Right lobe of liver (tissue), 6 donors: ENCODE results near the gene GSTM2. TPM values are rescaled to one million over a fixed set of nuclear protein-coding genes. Genes with fewer than 3 reads are reported as not detected.
"Not testable (repeated sequence)": the region's sequence is repeated elsewhere in the genome, so short reads cannot be mapped to it uniquely, and the experiment has no call there.

Experiments used
- ATAC-seq, 4 donors: fragments of 200-7000 bp; cut with Tn5 transposase; one replicate each; pipeline ENCODE4 v1.9.1; 2020; ENCODE audit warnings: mild to moderate bottlenecking in 4 of 4, moderate library complexity in 4 of 4
- DNase-seq, 3 donors: peaks; one replicate each; pipeline ENCODE4 v3.0.0-alpha.2; 2020
- H3K27ac ChIP-seq, 3 donors: fragments of 200-600 bp; one replicate each; pipeline ENCODE4 v1.8.0; 2022
- H3K27me3 ChIP-seq, 2 donors: fragments of 200-600 bp; one replicate each; pipeline ENCODE4 v1.8.0; 2022
- H3K36me3 ChIP-seq, 4 donors: fragments of 200-600 bp; sonication (generic) in 1 of 4; one replicate each; pipeline versions ENCODE4 v1.5.1 to v1.8.0; 2017 to 2022; ENCODE audit warnings: control low read depth in 1 of 4
- H3K4me1 ChIP-seq, 4 donors: fragments of 200-600 bp; sonication (generic) in 1 of 4; one replicate each; pipeline versions ENCODE4 v1.5.1 to v1.8.0; 2017 to 2022; ENCODE audit warnings: control low read depth in 1 of 4
- H3K4me3 ChIP-seq, 3 donors: fragments of 200-600 bp; one replicate each; pipeline ENCODE4 v1.8.0; 2022
- H3K9me3 ChIP-seq, 4 donors: fragments of 200-600 bp; sonication (generic) in 1 of 4; one replicate each; pipeline versions ENCODE4 v1.5.1 to v1.8.0; 2017 to 2022; ENCODE audit warnings: control low read depth in 1 of 4
- POLR2A ChIP-seq: fragments of 450-650 bp; IDR thresholded peaks from one replicate; pipeline ENCODE4 v1.6.1; 2017; ENCODE audit warnings: antibody characterized with exemption, mild to moderate bottlenecking
- WGBS: methylation state at CpG from one replicate; pipeline ENCODE4 v1.1.6; 2018; ENCODE audit warnings: low coverage, low lambda C conversion rate; ENCODE audit not compliant: insufficient coverage; ENCODE audit errors: missing lambda C conversion rate; 5-methylcytosine and 5-hydroxymethylcytosine counted together
- intact Hi-C, 2 donors: fragments of 100-400 bp; cut with DNase I; formaldehyde crosslinking; loops; one replicate each; pipeline versions ENCODE4 v1.11.2 to v1.14.1; 2022
- total RNA-seq, 6 experiments: library from RNA; depleted of rRNA in 2 of 6; stranded (reverse); fragments of >200 nt in 2 of 6; fragmentation: NEBNext Ultra II Directional in 3 of 6; extraction: Animal tissue kit (Norgen Biotek cat#: 25700) in 3 of 6; gene quantifications; one replicate each; pipeline versions ENCODE4 v1.1.0 to v1.2.4, GENCODE V29; 2016 to 2023
- TF ChIP-seq, protein P1 (sequence below), 4 donors: fragments of 200-600 bp in 3 of 4; fragments of 450-650 bp in 1 of 4; IDR thresholded peaks; one replicate each; pipeline versions ENCODE4 v1.5.1 to v1.8.0; 2016 to 2022; ENCODE audit warnings: antibody characterized with exemption in 4 of 4, mild to moderate bottlenecking in 2 of 4
- donor health status: DM: no; HTN: yes; CAD: no.
- donor health status: DM: no; HTN: no; CAD: no.
- donor health status: DM: no; HTN: no; CAD: no.
- donor health status: DM: no; HTN: yes; CAD: no.
- donor health status: DM: no; HTN: yes; CAD: no.

Gene GSTM2
- total RNA-seq, 6 experiments from 2014 or later, result 4.4 to 16.0 (median 12.7) TPM

DNA sequence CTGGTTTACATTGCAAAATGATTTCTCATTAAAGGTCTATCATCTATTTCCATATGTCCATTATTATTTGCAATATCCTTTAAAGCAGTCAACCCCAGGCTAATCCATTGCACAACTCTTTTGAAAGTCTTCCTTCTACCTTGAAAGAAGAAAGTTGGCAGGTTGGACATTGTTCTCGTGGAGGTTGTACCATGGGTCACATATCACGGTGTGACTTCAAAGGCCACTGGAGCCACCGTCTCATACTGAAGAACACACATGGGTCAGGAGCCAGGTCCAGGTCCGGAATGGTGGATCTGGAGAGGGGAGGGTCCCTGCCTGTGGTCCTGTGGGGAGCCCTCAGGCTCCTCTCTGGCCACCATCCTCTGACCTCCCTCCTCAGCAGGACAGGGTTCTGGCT lies 18.0 kb downstream of the GSTM2 start:
- intact Hi-C loops, result not testable (repeated sequence)

DNA sequence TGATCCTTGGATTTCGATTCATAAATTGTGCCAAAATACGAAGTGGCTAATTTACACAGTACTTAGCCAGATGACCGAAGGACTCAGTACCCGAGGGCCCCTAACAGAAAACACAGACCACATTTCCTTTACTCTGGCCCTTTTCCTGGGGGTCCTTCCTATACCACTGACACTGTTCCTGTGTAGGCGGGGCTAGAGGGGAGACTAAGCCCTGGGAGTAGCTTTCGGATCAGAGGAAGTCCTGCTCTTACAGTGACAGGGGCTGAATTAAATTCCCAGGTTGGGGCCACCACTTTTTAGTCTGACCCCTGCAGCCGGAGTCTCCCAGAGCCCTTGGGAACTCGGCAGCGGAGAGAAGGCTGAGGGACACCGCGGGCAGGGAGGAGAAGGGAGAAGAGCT lies 19.3 kb downstream of the GSTM2 start:
- H3K4me1 ChIP-seq, H3K36me3 ChIP-seq, intact Hi-C loops, DNase-seq, H3K9me3 ChIP-seq, H3K27me3 ChIP-seq: not testable (repeated sequence)
- ATAC-seq, result peak in 1 of 4 donors; percentile 8
- Histone ChIP-seq H3K4me3 (peak overlapping the region in 1 of 3 donors; percentile 62), H3K27ac (peak overlapping the region in 1 of 3 donors; percentile 77)
- WGBS, result 0% methylated on average over 2 of the region's 11 CpGs

More for the DNA sequence above, 18.0 kb downstream of the GSTM2 start:
- not testable (repeated sequence) for DNase-seq, H3K27ac ChIP-seq, H3K4me1 ChIP-seq, H3K4me3 ChIP-seq, H3K27me3 ChIP-seq, H3K9me3 ChIP-seq, H3K36me3 ChIP-seq
- 14% methylated on average over 1 of the region's 4 CpGs for WGBS
- peak in 1 of 4 donors; percentile 47 for ATAC-seq

DNA sequence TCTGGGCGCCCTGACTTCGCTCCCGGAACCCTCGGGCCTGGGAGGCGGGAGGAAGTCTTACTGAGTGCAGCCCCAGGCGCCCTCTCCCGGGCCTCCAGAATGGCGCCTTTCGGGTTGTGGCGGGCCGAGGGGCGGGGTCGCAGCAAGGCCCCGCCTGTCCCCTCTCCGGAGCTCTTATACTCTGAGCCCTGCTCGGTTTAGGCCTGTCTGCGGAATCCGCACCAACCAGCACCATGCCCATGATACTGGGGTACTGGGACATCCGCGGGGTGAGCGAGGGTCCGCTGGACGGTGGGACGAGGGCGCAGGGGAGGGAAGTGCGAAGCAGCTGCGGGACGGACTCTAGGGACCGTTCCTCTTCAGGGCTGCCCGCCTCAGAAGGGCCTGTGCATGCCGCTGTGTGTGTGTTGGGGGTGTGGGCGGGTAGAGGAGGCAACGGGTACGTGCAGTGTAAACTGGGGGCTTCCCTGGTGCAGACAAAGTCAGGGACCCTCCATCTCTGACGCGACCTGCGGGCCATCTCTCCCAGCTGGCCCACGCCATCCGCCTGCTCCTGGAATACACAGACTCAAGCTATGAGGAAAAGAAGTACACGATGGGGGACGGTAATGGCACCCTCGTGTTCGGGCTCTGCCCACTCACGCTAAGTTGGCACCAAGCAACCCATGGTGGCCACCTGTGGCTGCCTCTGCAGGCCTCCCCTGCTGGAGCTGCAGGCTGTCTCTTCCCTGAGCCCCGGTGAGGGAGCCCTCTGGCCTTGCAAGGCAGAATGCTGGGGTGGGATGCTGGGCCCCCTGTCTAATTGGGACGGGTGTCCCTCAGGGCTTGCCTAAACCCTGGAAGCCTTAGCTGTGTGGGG lies 20.0 kb downstream of the GSTM2 start, which contains the start of gene GSTM1:
Gene GSTM1, plus strand, starts transcription at position 177 of the 859 bp plus-strand sequence. Its CDS starts 57 bp downstream, at position 234.
- no peaks in the 10 kb centered on the region for H3K9me3 ChIP-seq
- peaks cover 0 to 4% (median 0%) of the 10 kb centered on the region in 4 donors for H3K4me1 ChIP-seq
- intact Hi-C loops, result no loop called here
- WGBS, result no CpG with 5 or more reads among the region's 46 CpGs
- peak in 1 of 3 donors; percentile 89 for DNase-seq
- peak; percentile 79 for TF ChIP-seq POLR2A
- TF ChIP-seq, protein P1, sequence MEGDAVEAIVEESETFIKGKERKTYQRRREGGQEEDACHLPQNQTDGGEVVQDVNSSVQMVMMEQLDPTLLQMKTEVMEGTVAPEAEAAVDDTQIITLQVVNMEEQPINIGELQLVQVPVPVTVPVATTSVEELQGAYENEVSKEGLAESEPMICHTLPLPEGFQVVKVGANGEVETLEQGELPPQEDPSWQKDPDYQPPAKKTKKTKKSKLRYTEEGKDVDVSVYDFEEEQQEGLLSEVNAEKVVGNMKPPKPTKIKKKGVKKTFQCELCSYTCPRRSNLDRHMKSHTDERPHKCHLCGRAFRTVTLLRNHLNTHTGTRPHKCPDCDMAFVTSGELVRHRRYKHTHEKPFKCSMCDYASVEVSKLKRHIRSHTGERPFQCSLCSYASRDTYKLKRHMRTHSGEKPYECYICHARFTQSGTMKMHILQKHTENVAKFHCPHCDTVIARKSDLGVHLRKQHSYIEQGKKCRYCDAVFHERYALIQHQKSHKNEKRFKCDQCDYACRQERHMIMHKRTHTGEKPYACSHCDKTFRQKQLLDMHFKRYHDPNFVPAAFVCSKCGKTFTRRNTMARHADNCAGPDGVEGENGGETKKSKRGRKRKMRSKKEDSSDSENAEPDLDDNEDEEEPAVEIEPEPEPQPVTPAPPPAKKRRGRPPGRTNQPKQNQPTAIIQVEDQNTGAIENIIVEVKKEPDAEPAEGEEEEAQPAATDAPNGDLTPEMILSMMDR (IDR thresholded peaks at IDR 0.05), result peak in 2 of 4 donors; percentile 10 to 56
- H3K27me3 ChIP-seq, result no peaks in the 10 kb centered on the region
- peak in 2 of 4 donors; percentile 84 to 86 for ATAC-seq
- H3K4me3 ChIP-seq, result peak within 1 kb of the TSS in 1 of 3 donors; percentile 62
- peak within 1 kb of the TSS in 1 of 3 donors; percentile 77 for H3K27ac ChIP-seq
- no peaks in the 10 kb centered on the region for H3K36me3 ChIP-seq

DNA sequence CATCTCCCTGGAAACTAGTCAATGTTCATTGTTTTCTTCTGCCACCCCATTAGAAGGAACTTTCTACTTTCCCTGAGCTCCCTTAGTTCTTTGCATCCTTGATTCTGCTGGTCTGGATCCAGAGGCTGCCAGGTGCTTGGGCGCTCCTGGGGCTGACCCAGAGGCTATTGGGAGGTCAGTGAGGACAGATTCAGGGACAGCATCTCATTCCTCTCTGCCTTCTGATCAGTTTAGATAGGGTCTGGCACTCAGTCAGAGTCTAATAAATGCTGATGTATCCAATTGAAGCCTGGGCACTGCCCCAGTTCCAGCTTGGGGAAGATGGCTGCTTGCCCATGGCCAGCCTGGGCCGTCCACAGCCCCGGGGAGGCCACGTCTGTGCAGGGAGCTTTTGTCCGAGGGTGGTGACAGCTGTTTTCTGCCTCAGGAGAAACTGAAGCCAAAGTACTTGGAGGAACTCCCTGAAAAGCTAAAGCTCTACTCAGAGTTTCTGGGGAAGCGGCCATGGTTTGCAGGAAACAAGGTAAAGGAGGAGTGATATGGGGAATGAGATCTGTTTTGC lies 22.1 kb downstream of the GSTM2 start:
- Histone ChIP-seq H3K27me3 (no peaks in the 10 kb centered on the region), H3K9me3 (no peaks in the 10 kb centered on the region), H3K4me1 (peaks cover 0 to 4% (median 0%) of the 10 kb centered on the region in 4 donors), H3K36me3 (no peaks in the 10 kb centered on the region), H3K4me3 (no peak overlapping the region), H3K27ac (no peak overlapping the region)
- intact Hi-C loops, result no loop called here
- ATAC-seq (peak in 2 of 4 donors; percentile 5 to 44), DNase-seq (peak in 1 of 3 donors; percentile 48)
- TF ChIP-seq POLR2A, result no peak
- TF ChIP-seq, protein P1 (IDR thresholded peaks at IDR 0.05), result no peak
- WGBS, result 30% methylated on average over 2 of the region's 6 CpGs

DNA sequence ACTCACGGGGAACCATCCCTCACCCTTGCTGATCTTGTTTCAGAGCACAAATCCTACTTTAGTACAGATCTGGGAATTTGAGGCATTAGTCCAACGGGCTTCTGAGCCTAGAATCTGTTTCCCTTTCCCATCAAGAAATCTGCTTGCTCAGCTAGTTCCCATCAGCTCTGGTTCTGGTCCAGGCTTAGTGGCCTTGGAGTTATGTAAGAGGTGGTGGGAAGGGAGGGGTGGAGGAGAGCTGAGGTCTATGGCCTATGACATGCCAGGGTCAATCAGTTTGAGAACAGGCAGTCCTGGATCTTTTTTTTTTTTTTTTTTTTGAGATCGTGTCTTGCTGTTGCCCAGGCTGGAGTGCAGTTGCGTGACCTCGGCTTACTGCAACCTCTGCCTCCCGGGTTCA lies 23.9 kb downstream of the GSTM2 start:
- intact Hi-C loops, result no loop called here
- DNase-seq (peak in 1 of 3 donors; percentile 46), ATAC-seq (peak in 2 of 4 donors; percentile 70 to 80)
- H3K27me3 ChIP-seq, result no peaks in the 10 kb centered on the region
- WGBS, result 12% methylated on average over 3 of the region's 6 CpGs
- TF ChIP-seq, protein P1 (IDR thresholded peaks at IDR 0.05), result no peak
- TF ChIP-seq POLR2A, result no peak
- H3K36me3 ChIP-seq, result no peaks in the 10 kb centered on the region
- H3K4me3 ChIP-seq, result no peak overlapping the region
- H3K4me1 ChIP-seq, result peaks cover 0 to 4% (median 0%) of the 10 kb centered on the region in 4 donors
- H3K27ac ChIP-seq, result no peak overlapping the region
- no peaks in the 10 kb centered on the region for H3K9me3 ChIP-seq

DNA sequence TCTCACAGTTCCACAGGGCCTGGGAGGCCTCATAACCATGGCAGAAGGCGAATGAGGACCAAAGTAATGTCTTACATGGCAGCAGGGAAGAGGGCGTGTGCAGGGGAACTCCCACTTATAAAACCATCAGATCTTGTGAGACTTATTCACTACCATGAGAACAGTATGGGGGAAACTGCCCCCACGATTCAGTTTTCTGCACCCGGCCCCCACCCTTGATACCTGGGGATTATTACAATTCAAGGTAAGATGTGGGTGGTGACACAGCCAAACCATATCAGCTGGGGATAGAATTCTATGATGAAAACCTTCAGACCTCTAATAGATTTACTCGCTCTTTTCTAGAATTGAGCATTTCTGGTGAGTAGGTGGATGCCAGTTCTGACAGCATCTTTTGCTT lies 26.5 kb downstream of the GSTM2 start:
- H3K4me3 ChIP-seq, intact Hi-C loops, DNase-seq, H3K27ac ChIP-seq, H3K27me3 ChIP-seq, H3K4me1 ChIP-seq, H3K36me3 ChIP-seq, ATAC-seq, H3K9me3 ChIP-seq: not testable (repeated sequence)
- WGBS, result 100% methylated on average over 2 of the region's 5 CpGs

DNA sequence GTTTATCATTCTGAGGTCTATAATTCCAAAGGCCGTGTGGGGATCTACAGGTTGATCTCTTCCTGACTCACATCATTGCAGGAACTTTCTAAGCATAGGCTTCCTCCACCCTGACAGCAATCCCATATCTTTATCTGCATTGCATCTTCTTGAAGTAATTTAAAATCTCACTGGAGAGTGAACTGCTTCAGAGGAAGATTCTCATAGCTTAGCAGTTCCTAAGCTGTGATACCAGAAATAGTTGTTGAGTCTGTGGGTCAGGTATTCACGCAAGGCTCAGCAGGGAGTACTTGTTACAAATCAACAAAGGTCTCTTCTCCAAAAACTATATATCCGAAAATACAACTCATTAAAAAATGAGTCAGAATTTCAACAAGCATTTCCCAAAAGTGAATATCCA lies 27.3 kb downstream of the GSTM2 start:
- H3K27me3 ChIP-seq, H3K27ac ChIP-seq, intact Hi-C loops, H3K4me1 ChIP-seq, DNase-seq, H3K4me3 ChIP-seq, H3K36me3 ChIP-seq, ATAC-seq, H3K9me3 ChIP-seq: not testable (repeated sequence)
- 77% methylated on average over 3 of the region's 3 CpGs for WGBS
